ENCODE results near the gene SSX2IP.
"Not testable (repeated sequence)": the region's sequence is repeated elsewhere in the genome, so short reads cannot be mapped to it uniquely, and the experiment has no call there.

SSX2IP gene

GRCh38 chr1:84643183-84643582, 47.1 kb downstream of the SSX2IP start:
- Mint-ChIP-seq H3K4me3 (no peak overlapping the region), H3K27ac (no peak overlapping the region), H3K27me3 (no peaks in the 10 kb centered on the region), H3K9me3 (no peaks in the 10 kb centered on the region), H3K4me1 (ENCODE audit: low read depth in 2 of 2) (no peaks in the 10 kb centered on the region), H3K36me3 (ENCODE audit: insufficient read depth) (peaks cover 14% of the 10 kb centered on the region)
- no peak for ATAC-seq (replicated peaks)
- DNase-seq, result no peak

GRCh38 chr1:84642774-84643173, 47.5 kb downstream of the SSX2IP start:
- no peaks in the 10 kb centered on the region for H3K27me3 Mint-ChIP-seq
- no peaks in the 10 kb centered on the region for H3K9me3 Mint-ChIP-seq
- no peak overlapping the region for H3K27ac Mint-ChIP-seq
- no peaks in the 10 kb centered on the region for H3K4me1 Mint-ChIP-seq (ENCODE audit: low read depth in 2 of 2)
- DNase-seq, result no peak
- no peak for ATAC-seq (replicated peaks)
- H3K36me3 Mint-ChIP-seq (ENCODE audit: insufficient read depth), result peaks cover 12% of the 10 kb centered on the region
- H3K4me3 Mint-ChIP-seq, result no peak overlapping the region

GRCh38 chr1:84639731-84640130, 50.5 kb downstream of the SSX2IP start:
- not testable (repeated sequence) for H3K27me3 Mint-ChIP-seq; ATAC-seq (replicated peaks)

GRCh38 chr1:84635429-84635828, 54.8 kb downstream of the SSX2IP start:
- peaks cover 6 to 22% of the 10 kb centered on the region in 2 donors for H3K27me3 Mint-ChIP-seq
- ATAC-seq (replicated peaks) (no peak), DNase-seq (no peak)
- no peak overlapping the region for H3K27ac Mint-ChIP-seq
- no peak overlapping the region for H3K4me3 Mint-ChIP-seq
- no peaks in the 10 kb centered on the region for H3K9me3 Mint-ChIP-seq
- no peaks in the 10 kb centered on the region for H3K4me1 Mint-ChIP-seq (ENCODE audit: low read depth in 2 of 2)
- H3K36me3 Mint-ChIP-seq (ENCODE audit: insufficient read depth), result no peaks in the 10 kb centered on the region

More at GRCh38 chr1:84639731-84640130, 50.5 kb downstream of the SSX2IP start:
- H3K27ac Mint-ChIP-seq; DNase-seq; H3K4me1 Mint-ChIP-seq (ENCODE audit: low read depth in 2 of 2); H3K36me3 Mint-ChIP-seq (ENCODE audit: insufficient read depth); H3K4me3 Mint-ChIP-seq; H3K9me3 Mint-ChIP-seq: not testable (repeated sequence)

GRCh38 chr1:84634536-84635205, 55.6 kb downstream of the SSX2IP start:
- H3K9me3 Mint-ChIP-seq, result no peaks in the 10 kb centered on the region
- DNase-seq (no peak), ATAC-seq (replicated peaks) (no peak)
- no peak overlapping the region for H3K4me3 Mint-ChIP-seq
- no peak overlapping the region for H3K27ac Mint-ChIP-seq
- H3K27me3 Mint-ChIP-seq, result peaks cover 6 to 26% of the 10 kb centered on the region in 2 donors
- H3K36me3 Mint-ChIP-seq (ENCODE audit: insufficient read depth), result no peaks in the 10 kb centered on the region
- H3K4me1 Mint-ChIP-seq (ENCODE audit: low read depth in 2 of 2), result no peaks in the 10 kb centered on the region

- Mint-ChIP-seq H3K4me1 (ENCODE audit: low read depth in 2 of 2) (no peaks in the 10 kb centered on the region), H3K27ac (no peak overlapping the region), H3K36me3 (ENCODE audit: insufficient read depth) (no peaks in the 10 kb centered on the region), H3K9me3 (no peaks in the 10 kb centered on the region), H3K4me3 (no peak overlapping the region), H3K27me3 (peaks cover 6 to 26% of the 10 kb centered on the region in 2 donors)
- ATAC-seq (replicated peaks) (no peak), DNase-seq (no peak)
Measured at GRCh38 chr1:84632673-84633434, 57.4 kb downstream of the SSX2IP start.

- H3K4me1 Mint-ChIP-seq (ENCODE audit: low read depth in 2 of 2), result no peaks in the 10 kb centered on the region
- ATAC-seq (replicated peaks), result no peak
- H3K27me3 Mint-ChIP-seq, result peaks cover 6 to 26% of the 10 kb centered on the region in 2 donors
- H3K27ac Mint-ChIP-seq, result no peak overlapping the region
- no peaks in the 10 kb centered on the region for H3K9me3 Mint-ChIP-seq
- DNase-seq, result no peak
- H3K36me3 Mint-ChIP-seq (ENCODE audit: insufficient read depth), result no peaks in the 10 kb centered on the region
- H3K4me3 Mint-ChIP-seq, result no peak overlapping the region
Measured at GRCh38 chr1:84632137-84632536, 58.1 kb downstream of the SSX2IP start.

- no peaks in the 10 kb centered on the region for H3K9me3 Mint-ChIP-seq
- peaks cover 3% of the 10 kb centered on the region for H3K36me3 Mint-ChIP-seq (ENCODE audit: insufficient read depth)
- peaks cover under 1 to 3% of the 10 kb centered on the region in 2 donors for H3K4me1 Mint-ChIP-seq (ENCODE audit: low read depth in 2 of 2)
- no peak overlapping the region for H3K27ac Mint-ChIP-seq
- ATAC-seq (replicated peaks), result no peak
- H3K4me3 Mint-ChIP-seq, result no peak overlapping the region
- peaks cover 0 to 14% of the 10 kb centered on the region in 2 donors for H3K27me3 Mint-ChIP-seq
- no peak for DNase-seq
Measured at GRCh38 chr1:84624876-84625275, 65.4 kb downstream of the SSX2IP start.

- peak overlapping the region; percentile 81 to 85 for H3K4me3 Mint-ChIP-seq
- peaks cover 1 to 3% of the 10 kb centered on the region in 2 donors for H3K4me1 Mint-ChIP-seq (ENCODE audit: low read depth in 2 of 2)
- no peak for ATAC-seq (replicated peaks)
- H3K9me3 Mint-ChIP-seq, result no peaks in the 10 kb centered on the region
- no peak for DNase-seq
- H3K36me3 Mint-ChIP-seq (ENCODE audit: insufficient read depth), result peaks cover 3% of the 10 kb centered on the region
- H3K27me3 Mint-ChIP-seq, result peaks cover 0 to 18% of the 10 kb centered on the region in 2 donors
- no peak overlapping the region for H3K27ac Mint-ChIP-seq
Measured at GRCh38 chr1:84621553-84621952, 68.7 kb downstream of the SSX2IP start.

- H3K27ac Mint-ChIP-seq, result peak overlapping the region in 1 of 2 donors; percentile 83
- peaks cover 1 to 3% of the 10 kb centered on the region in 2 donors for H3K4me1 Mint-ChIP-seq (ENCODE audit: low read depth in 2 of 2)
- ATAC-seq (replicated peaks) (peak; percentile 92), DNase-seq (peak; percentile 77 to 87 (median 84))
- no peaks in the 10 kb centered on the region for H3K9me3 Mint-ChIP-seq
- H3K4me3 Mint-ChIP-seq, result peak overlapping the region; percentile 81 to 85
- peaks cover 3% of the 10 kb centered on the region for H3K36me3 Mint-ChIP-seq (ENCODE audit: insufficient read depth)
- H3K27me3 Mint-ChIP-seq, result peaks cover 0 to 10% of the 10 kb centered on the region in 2 donors
Measured at GRCh38 chr1:84620720-84621313, 69.4 kb downstream of the SSX2IP start.

- Mint-ChIP-seq H3K27ac (no peak overlapping the region), H3K9me3 (no peaks in the 10 kb centered on the region)
- ATAC-seq (replicated peaks), result no peak
Measured at GRCh38 chr1:84619383-84620102, 70.7 kb downstream of the SSX2IP start.

GRCh38 chr1:84617349-84617748, 72.9 kb downstream of the SSX2IP start:
- peaks cover 8 to 26% of the 10 kb centered on the region in 2 donors for H3K27me3 Mint-ChIP-seq
- H3K36me3 Mint-ChIP-seq (ENCODE audit: insufficient read depth), result peaks cover 3% of the 10 kb centered on the region
- H3K9me3 Mint-ChIP-seq, result no peaks in the 10 kb centered on the region
- H3K4me3 Mint-ChIP-seq, result no peak overlapping the region
- no peak for ATAC-seq (replicated peaks)
- H3K4me1 Mint-ChIP-seq (ENCODE audit: low read depth in 2 of 2), result peaks cover 0 to 1% of the 10 kb centered on the region in 2 donors
- no peak overlapping the region for H3K27ac Mint-ChIP-seq
- no peak for DNase-seq

More at GRCh38 chr1:84619383-84620102, 70.7 kb downstream of the SSX2IP start:
- Mint-ChIP-seq H3K4me1 (ENCODE audit: low read depth in 2 of 2) (peaks cover 1 to 3% of the 10 kb centered on the region in 2 donors), H3K36me3 (ENCODE audit: insufficient read depth) (peaks cover 3% of the 10 kb centered on the region), H3K27me3 (peaks cover 0 to 14% of the 10 kb centered on the region in 2 donors), H3K4me3 (peak overlapping the region; percentile 35 to 42)
- DNase-seq, result no peak

GRCh38 chr1:84615790-84616189, 74.5 kb downstream of the SSX2IP start:
- H3K36me3 Mint-ChIP-seq (ENCODE audit: insufficient read depth), result peaks cover 3% of the 10 kb centered on the region
- H3K4me3 Mint-ChIP-seq, result no peak overlapping the region
- no peak for DNase-seq
- no peak for ATAC-seq (replicated peaks)
- peaks cover 8 to 37% of the 10 kb centered on the region in 2 donors for H3K27me3 Mint-ChIP-seq
- H3K27ac Mint-ChIP-seq, result no peak overlapping the region
- no peaks in the 10 kb centered on the region for H3K9me3 Mint-ChIP-seq
- H3K4me1 Mint-ChIP-seq (ENCODE audit: low read depth in 2 of 2), result peaks cover 0 to 1% of the 10 kb centered on the region in 2 donors

Measured in effector memory CD8-positive, alpha-beta T cell (primary cell).